ACC112 (cell line): Measurements from ENCODE around the gene BCAS3.
"Not testable (repeated sequence)": the region's sequence is repeated elsewhere in the genome, so short reads cannot be mapped to it uniquely, and the experiment has no call there.

Experiments used
- H2AFZ ChIP-seq: fragments of 200-600 bp; sonication (generic); one replicate; pipeline ENCODE4 v1.6.0; 2017; ENCODE audit warnings: antibody characterized with exemption, low read length; ENCODE audit not compliant: unreplicated experiment
- H3K27ac ChIP-seq: fragments of 200-600 bp; sonication (generic); 2 replicates; pipeline ENCODE4 v1.5.1; 2014; ENCODE audit warnings: low read depth, mild to moderate bottlenecking, antibody characterized with exemption, low read length, moderate library complexity
- H3K27me3 ChIP-seq: fragments of 200-600 bp; sonication (generic); 2 replicates; pipeline ENCODE4 v1.6.1; 2014; ENCODE audit warnings: mild to moderate bottlenecking, antibody characterized with exemption, low read length, moderate library complexity, mixed read lengths; ENCODE audit not compliant: insufficient read depth
- H3K36me3 ChIP-seq: fragments of 200-600 bp; sonication (generic); 2 replicates; pipeline ENCODE4 v1.6.1; 2016; ENCODE audit warnings: mild to moderate bottlenecking, antibody characterized with exemption, low read length, moderate library complexity, mixed read lengths; ENCODE audit not compliant: insufficient read depth
- H3K4me1 ChIP-seq: fragments of 200-600 bp; sonication (generic); one replicate; pipeline ENCODE4 v1.6.1; 2016; ENCODE audit warnings: low read length, mixed read lengths; ENCODE audit not compliant: insufficient read depth, unreplicated experiment, control insufficient read depth
- H3K4me3 ChIP-seq: fragments of 200-600 bp; sonication (generic); 2 replicates; pipeline ENCODE4 v1.5.1; 2014; ENCODE audit warnings: mild to moderate bottlenecking, low read depth, low read length
- H3K79me2 ChIP-seq: fragments of 200-600 bp; sonication (generic); one replicate; pipeline ENCODE4 v1.6.0; 2016; ENCODE audit warnings: low read length; ENCODE audit not compliant: control insufficient read depth, unreplicated experiment, insufficient read depth

BCAS3 gene

DNA sequence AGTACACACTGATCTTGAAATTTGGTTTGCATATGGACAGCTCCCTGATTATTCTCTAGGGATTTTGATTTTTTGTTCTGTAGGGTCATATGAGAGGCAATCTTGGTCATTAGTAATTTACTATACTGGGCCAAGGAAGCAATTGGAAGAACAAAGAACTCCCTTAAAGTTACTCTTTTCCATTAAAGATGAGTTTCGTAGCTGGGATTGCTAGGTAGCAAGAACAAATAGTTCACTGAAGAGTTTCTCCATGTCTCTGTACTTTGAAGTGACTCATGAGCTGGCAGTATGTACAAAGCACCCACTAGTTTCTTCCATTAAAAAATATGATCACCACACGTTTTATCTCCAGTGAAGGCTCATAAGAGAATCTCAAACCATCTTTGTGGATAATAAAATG lies 6.2 kb upstream of the BCAS3 start:
- no peaks in the 10 kb centered on the region for H3K79me2 ChIP-seq
- no peak overlapping the region for H3K27ac ChIP-seq
- no peaks in the 10 kb centered on the region for H3K36me3 ChIP-seq
- H3K4me3 ChIP-seq: no peak overlapping the region
- no peaks in the 10 kb centered on the region for H3K4me1 ChIP-seq
- H2AFZ ChIP-seq: no peak overlapping the region
- no peaks in the 10 kb centered on the region for H3K27me3 ChIP-seq

DNA sequence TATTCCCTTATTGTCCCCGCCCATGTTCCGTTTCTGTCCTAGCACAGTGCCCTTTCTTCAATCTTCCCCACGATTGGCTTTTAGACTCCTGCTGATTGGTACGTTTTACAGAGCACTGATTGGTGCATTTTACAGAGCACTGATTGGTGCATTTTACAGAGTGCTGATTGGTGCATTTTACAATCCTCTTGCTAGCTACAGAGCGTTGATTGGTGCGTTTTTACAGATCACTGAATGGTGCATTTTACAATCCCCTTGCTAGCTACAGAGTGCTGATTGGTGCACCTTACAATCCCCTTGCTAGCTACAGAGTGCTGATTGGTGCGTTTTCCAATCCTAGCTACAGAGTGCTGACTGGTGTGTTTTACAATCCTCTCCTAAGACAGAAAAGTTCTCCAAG lies 3.0 kb upstream of the BCAS3 start:
- not testable (repeated sequence) for H3K79me2 ChIP-seq, H3K4me3 ChIP-seq, H3K4me1 ChIP-seq, H3K36me3 ChIP-seq, H3K27ac ChIP-seq, H2AFZ ChIP-seq, H3K27me3 ChIP-seq

- Histone ChIP-seq H2AFZ (no peak overlapping the region), H3K79me2 (no peaks in the 10 kb centered on the region), H3K4me1 (peaks cover 6% of the 10 kb centered on the region), H3K27me3 (no peaks in the 10 kb centered on the region), H3K27ac (no peak overlapping the region), H3K36me3 (no peaks in the 10 kb centered on the region), H3K4me3 (no peak overlapping the region)
Observed at GRCh38 chr17:60675997-60676396, 1.7 kb upstream of the BCAS3 start.

DNA sequence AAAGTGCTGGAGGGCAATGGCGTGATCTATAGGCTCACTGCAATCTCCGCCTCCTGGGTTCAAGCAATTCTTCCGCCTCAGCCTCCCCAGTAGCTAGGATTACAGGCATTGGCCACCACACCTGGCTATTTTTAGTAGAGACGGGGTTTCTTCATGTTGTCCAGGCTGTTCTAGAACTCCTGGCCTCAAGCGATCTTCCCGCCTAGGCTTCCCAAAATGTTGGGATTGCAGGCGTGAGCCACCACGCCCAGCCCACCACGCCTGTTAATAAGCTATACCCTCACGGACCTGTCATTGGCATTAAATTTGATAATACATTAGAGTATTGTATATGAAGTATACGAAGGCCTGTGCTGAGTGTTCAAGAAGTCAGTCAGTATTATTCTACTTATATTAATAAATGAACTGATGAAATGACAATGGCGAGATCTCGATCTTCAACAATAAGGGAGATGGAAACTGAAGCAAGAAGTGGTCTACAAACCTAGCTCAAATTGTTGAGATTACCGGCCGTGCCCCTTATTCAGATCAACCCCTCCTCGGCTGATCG lies 818 bp upstream of the BCAS3 start:
- H2AFZ ChIP-seq: peak overlapping the region; percentile 88
- no peaks in the 10 kb centered on the region for H3K36me3 ChIP-seq
- H3K79me2 ChIP-seq: no peaks in the 10 kb centered on the region
- peaks cover 6% of the 10 kb centered on the region for H3K4me1 ChIP-seq
- 0 out of 2 replicates have a peak overlapping the region, but pooled peaks have one; percentile 16 for H3K27ac ChIP-seq
- no peaks in the 10 kb centered on the region for H3K27me3 ChIP-seq
- peak overlapping the region; percentile 82 for H3K4me3 ChIP-seq

DNA sequence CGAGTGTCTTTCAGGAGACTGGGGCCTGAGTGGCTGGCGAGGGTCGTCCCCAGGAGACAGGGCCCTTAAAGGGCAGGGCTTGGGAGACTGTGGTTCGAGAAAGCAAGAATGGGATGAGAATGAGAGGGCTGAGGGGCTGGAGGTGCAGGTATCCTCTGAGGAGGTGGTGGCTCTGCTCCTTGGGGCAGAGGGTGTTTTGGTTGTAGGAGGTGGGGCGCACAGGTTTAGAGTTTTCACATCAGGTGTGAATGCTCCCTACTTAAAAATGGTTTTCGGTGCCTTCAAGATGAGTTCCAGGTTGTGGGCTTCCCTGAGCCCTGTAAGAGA lies 430 bp downstream of the BCAS3 start:
- Histone ChIP-seq H3K4me3 (peak overlapping the region; percentile 82), H3K27me3 (no peaks in the 10 kb centered on the region), H2AFZ (peak overlapping the region; percentile 68), H3K79me2 (no peaks in the 10 kb centered on the region), H3K36me3 (no peaks in the 10 kb centered on the region), H3K27ac (no peak overlapping the region), H3K4me1 (peaks cover 8% of the 10 kb centered on the region)

DNA sequence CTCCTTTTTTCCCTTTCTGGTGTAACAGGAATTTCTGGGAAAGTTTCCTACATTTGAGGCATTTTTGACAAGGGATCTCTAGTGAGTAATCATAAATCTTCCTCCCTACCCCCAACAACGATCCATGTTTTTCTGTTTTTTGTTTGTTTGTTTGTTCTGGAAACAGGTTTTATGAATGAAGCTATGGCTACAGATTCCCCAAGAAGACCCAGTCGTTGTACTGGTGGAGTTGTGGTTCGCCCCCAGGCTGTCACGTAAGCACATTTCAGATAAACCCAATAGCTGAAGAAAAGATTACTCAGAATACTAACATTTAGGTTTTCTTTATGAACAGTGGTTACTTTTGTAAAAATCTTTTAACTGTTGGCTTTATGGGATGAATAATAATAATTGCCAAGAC lies 1.6 kb downstream of the BCAS3 start:
- H3K27ac ChIP-seq: no peak overlapping the region
- H3K4me3 ChIP-seq: no peak overlapping the region
- H2AFZ ChIP-seq: no peak overlapping the region
- no peaks in the 10 kb centered on the region for H3K79me2 ChIP-seq
- H3K27me3 ChIP-seq: no peaks in the 10 kb centered on the region
- no peaks in the 10 kb centered on the region for H3K36me3 ChIP-seq
- peaks cover 11% of the 10 kb centered on the region for H3K4me1 ChIP-seq

- H3K27me3 ChIP-seq: no peaks in the 10 kb centered on the region
- H2AFZ ChIP-seq: no peak overlapping the region
- no peak overlapping the region for H3K27ac ChIP-seq
- H3K4me1 ChIP-seq: peaks cover 11% of the 10 kb centered on the region
- no peak overlapping the region for H3K4me3 ChIP-seq
- 0 out of 2 replicates have a peak, but pooled peaks cover 2% of the 10 kb centered on the region for H3K36me3 ChIP-seq
- H3K79me2 ChIP-seq: no peaks in the 10 kb centered on the region
Observed at GRCh38 chr17:60680754-60681153, 3.1 kb downstream of the BCAS3 start.

- H3K27ac ChIP-seq: no peak overlapping the region
- H3K36me3 ChIP-seq: peaks cover 7% of the 10 kb centered on the region; the same call in 1 of the 2 replicates
- H3K79me2 ChIP-seq: no peaks in the 10 kb centered on the region
- H2AFZ ChIP-seq: no peak overlapping the region
- no peak overlapping the region for H3K4me3 ChIP-seq
- H3K27me3 ChIP-seq: no peaks in the 10 kb centered on the region
- H3K4me1 ChIP-seq: peaks cover 4% of the 10 kb centered on the region
Observed at GRCh38 chr17:60685437-60685836, 7.8 kb downstream of the BCAS3 start.

DNA sequence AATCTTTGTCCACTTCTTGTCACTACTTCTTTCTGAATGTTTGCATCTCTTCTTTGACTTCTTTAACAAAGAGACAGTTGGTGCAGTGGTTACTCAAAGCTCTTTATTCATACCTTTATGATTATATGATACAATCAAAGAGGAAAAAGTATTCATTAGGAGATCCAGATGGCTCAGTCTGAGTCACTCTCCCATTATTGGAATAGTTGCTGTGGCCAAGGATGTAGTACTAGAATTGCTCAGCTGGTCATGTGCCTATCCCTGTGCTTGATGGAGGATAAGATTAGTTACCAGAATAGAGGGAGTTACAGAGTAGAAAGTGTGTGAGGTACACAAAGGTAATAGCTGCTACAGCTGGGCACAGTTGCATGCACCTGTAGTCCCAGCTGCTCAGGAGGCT lies 18.3 kb downstream of the BCAS3 start:
- no peak overlapping the region for H3K27ac ChIP-seq

DNA sequence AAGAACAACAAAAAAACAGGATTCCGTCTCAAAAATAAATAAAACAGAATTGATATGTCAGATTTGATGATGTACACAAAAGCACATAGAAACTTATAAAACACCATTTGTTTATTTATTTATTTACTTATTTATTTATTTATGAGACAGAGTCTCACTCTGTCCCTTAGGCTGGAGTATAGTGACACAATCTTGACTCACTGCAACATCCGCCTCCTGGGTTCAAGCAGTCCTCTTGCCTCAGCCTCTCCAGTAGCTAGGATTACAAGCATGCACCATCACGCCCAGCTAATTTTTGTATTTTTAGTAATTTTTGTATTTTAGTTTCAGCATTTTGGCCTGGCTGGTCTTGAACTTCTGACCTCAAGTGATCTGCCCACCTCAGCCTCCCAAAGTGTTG lies 21.4 kb downstream of the BCAS3 start:
- Histone ChIP-seq H3K27me3 (no peaks in the 10 kb centered on the region), H3K79me2 (no peaks in the 10 kb centered on the region), H3K36me3 (0 out of 2 replicates have a peak, but pooled peaks cover 3% of the 10 kb centered on the region), H3K27ac (no peak overlapping the region), H3K4me3 (no peak overlapping the region), H2AFZ (no peak overlapping the region), H3K4me1 (no peaks in the 10 kb centered on the region)

More for the DNA sequence above, 18.3 kb downstream of the BCAS3 start:
- Histone ChIP-seq H3K36me3 (0 out of 2 replicates have a peak, but pooled peaks cover 3% of the 10 kb centered on the region), H3K4me3 (no peak overlapping the region), H3K79me2 (no peaks in the 10 kb centered on the region), H2AFZ (no peak overlapping the region), H3K4me1 (no peaks in the 10 kb centered on the region), H3K27me3 (no peaks in the 10 kb centered on the region)

GRCh38 chr17:60704170-60704569 lies 26.5 kb downstream of the BCAS3 start:
- no peaks in the 10 kb centered on the region for H3K4me1 ChIP-seq
- no peaks in the 10 kb centered on the region for H3K36me3 ChIP-seq
- H2AFZ ChIP-seq: no peak overlapping the region
- no peak overlapping the region for H3K4me3 ChIP-seq
- no peak overlapping the region for H3K27ac ChIP-seq
- no peaks in the 10 kb centered on the region for H3K79me2 ChIP-seq
- H3K27me3 ChIP-seq: no peaks in the 10 kb centered on the region
